HG03378 (cell line): Measurements from ENCODE around the gene UBE3D.
"Not testable (repeated sequence)": the region's sequence is repeated elsewhere in the genome, so short reads cannot be mapped to it uniquely, and the experiment has no call there.

Experiments
- ATAC-seq: cut with Tn5 transposase; IDR thresholded peaks from one replicate; pipeline ENCODE4 v1.9.1; 2021; ENCODE audit warnings: mild to moderate bottlenecking, moderate library complexity; ENCODE audit not compliant: unreplicated experiment

The UBE3D gene

GRCh38 chr6:82877213-82878195 is 188.1 kb downstream of the UBE3D start:
- ATAC-seq: no peak

GRCh38 chr6:82875573-82876185 is 190.0 kb downstream of the UBE3D start:
- ATAC-seq: no peak

GRCh38 chr6:82874867-82875266 is 190.8 kb downstream of the UBE3D start:
- ATAC-seq: no peak

- no peak for ATAC-seq
Measured at GRCh38 chr6:82872185-82872584, 193.5 kb downstream of the UBE3D start.

GRCh38 chr6:82870582-82871172 is 195.0 kb downstream of the UBE3D start:
- ATAC-seq: no peak

GRCh38 chr6:82869493-82869892 is 196.1 kb downstream of the UBE3D start:
- no peak for ATAC-seq

GRCh38 chr6:82867946-82868345 is 197.7 kb downstream of the UBE3D start:
- no peak for ATAC-seq

- no peak for ATAC-seq
Measured at GRCh38 chr6:82866446-82866845, 199.2 kb downstream of the UBE3D start.

- no peak for ATAC-seq
Measured at GRCh38 chr6:82865461-82865860, 200.2 kb downstream of the UBE3D start.

- no peak for ATAC-seq
Measured at GRCh38 chr6:82863781-82864180, 201.9 kb downstream of the UBE3D start.

GRCh38 chr6:82862543-82862942 is 203.1 kb downstream of the UBE3D start:
- no peak for ATAC-seq

- no peak for ATAC-seq
Measured at GRCh38 chr6:82861121-82861520, 204.5 kb downstream of the UBE3D start.

GRCh38 chr6:82856077-82856476 is 209.6 kb downstream of the UBE3D start:
- not testable (repeated sequence) for ATAC-seq

- not testable (repeated sequence) for ATAC-seq
Measured at GRCh38 chr6:82852904-82853303, 212.7 kb downstream of the UBE3D start.

GRCh38 chr6:82843291-82843885 is 222.3 kb downstream of the UBE3D start:
- ATAC-seq: no peak

GRCh38 chr6:82842721-82843120 is 222.9 kb downstream of the UBE3D start:
- no peak for ATAC-seq
